Hematopoietic multipotent progenitor cell (in vitro differentiated cells): ENCODE measurements around the gene PRKCA. TPM values are rescaled to one million over a fixed set of nuclear protein-coding genes. Genes with fewer than 3 reads are reported as not detected.
"Not testable (repeated sequence)": the region's sequence is repeated elsewhere in the genome, so short reads cannot be mapped to it uniquely, and the experiment has no call there.

ENCODE experiments used
- DNase-seq, 3 donors: peaks; one replicate each; pipeline ENCODE4 v3.0.0-alpha.2; 2011 to 2015; ENCODE audit warnings: low read depth in 2 of 3, low spot score in 2 of 3
- total RNA-seq: library from RNA; depleted of rRNA; stranded (reverse); fragments of >200 nt; gene quantifications from one replicate; pipeline ENCODE4 v1.2.3, GENCODE V29; 2012

Gene PRKCA
- total RNA-seq = 0.54 TPM

DNA sequence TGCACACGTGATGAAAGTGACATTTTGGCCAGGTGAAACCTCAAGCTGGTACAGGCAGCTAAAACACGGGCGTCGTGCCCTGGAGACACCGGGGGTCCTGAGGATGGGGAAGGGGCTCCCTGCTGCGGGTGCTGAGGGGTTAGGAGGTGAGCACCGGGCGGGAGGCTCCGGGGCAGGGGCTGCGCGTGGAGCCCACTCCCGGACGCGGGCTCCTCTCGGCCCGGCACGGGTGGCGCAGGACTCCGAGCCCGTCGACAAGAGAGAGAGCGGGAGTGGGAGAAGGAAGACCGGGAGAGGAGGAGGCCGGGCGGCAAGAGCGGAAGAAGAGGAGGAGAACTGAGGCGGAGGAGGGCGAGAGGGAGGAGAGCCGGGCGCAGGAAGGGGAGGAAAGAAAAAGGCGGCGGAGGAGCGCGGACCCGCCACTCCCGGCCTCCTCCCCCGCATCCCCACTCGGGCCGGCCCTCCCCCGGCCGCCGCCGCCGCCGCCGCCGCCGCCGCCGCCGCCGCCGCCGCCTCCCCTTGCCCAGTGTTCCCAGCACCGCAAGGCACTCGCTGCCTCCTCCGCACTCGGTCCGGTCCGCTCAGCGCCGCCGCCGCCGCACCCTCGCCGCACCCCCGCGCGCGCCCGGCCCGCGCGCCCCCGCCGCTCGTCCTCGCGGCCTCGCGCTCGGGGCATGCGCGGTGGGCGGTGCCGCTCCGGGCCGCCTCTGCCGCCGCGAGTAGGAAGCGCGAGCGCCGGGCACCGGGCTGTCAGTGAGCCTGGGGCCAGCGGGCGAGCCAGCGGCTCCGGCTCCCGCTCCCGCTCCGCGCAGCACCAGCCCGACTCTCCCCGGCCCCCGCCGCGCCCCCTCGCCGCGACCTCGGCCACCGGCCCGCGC is at the start of gene PRKCA:
Gene PRKCA, plus strand, starts transcription at position 750 of the 878 bp plus-strand sequence.
- DNase-seq = peak; percentile 35 to 55 (median 45)

GRCh38 chr17:66253458-66253857 is 49.0 kb upstream of the PRKCA start:
- DNase-seq = not testable (repeated sequence)

DNA sequence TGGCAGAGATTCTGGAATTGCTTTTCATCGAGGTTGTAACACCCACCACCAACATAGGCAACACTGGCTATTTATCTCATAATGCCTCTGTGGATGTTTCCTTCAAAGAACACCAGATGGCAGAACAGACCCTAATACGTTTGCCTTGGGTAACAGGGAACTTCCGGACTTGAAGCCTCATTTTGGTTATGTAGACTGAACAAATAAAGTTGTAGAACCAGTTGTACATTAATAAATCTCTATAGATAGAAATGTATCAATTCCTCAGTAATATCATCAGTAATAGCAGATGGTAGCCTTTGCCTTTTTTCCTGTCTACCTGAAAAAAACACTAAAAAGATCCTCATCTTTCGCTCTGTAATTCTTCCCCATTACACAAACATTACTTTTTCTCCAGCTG is 47.3 kb upstream of the PRKCA start:
- DNase-seq = peak; percentile 37 to 88 (median 63)

DNA sequence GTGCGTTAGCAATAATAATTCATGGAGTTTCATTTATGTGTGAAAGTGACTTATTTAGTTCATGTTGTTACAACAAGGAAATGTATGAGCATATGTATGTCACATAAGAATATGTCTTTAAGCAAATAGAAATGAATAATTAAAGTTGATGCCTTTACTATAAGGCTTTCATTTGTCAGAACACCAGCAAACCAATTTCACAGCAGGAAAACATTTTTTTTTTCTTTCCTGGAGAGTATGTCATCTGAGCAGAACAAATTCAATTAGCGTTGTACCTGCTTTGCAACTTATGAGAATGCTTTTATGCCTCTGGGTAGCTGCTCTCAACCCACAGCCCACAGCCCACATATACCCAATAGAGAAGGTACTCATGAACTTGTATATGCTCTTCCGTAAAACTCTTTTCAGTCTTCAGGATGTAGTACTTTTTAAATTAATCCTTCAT is 46.9 kb upstream of the PRKCA start:
- DNase-seq = no peak

GRCh38 chr17:66260275-66260674 is 42.1 kb upstream of the PRKCA start:
- DNase-seq = no peak

DNA sequence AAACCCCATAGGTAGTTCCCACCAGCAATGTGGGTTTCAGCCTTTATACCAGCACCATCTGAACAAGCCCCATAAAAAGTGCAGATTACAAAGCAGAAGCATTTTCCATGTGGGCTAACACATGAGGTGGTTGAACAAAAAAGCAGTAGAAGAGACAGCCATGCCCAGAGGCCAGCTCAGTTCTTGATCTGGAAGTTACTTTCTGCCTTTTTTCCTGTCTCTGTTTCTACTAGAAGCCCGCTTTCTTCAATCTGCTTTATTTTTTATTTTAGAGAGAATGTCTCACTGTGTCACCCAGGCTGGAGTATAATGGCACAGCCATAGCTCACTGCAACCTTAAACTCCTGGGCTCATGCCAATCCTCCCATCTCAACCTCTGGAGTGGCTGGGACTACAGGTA is 41.7 kb upstream of the PRKCA start:
- DNase-seq = no peak

DNA sequence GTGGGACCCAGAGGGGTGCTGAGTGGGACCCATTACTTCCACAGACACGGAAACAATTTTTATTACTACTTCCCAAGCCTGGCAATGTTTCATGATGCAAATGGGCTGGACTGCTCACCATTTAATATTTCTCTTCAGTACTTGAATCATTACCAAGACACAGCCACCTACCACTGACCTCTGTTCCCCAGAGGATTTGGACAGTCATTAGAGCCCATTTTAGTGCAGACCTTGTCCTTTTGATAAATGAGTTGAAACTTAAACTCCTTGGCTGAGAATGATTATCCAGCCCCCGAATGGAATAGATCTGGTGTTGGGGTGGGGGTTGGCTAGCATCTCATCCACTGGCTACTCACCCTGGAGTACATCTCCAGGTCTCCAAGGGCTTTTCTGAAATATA is 39.6 kb upstream of the PRKCA start:
- DNase-seq = no peak

GRCh38 chr17:66264696-66265095 is 37.7 kb upstream of the PRKCA start:
- no peak for DNase-seq

DNA sequence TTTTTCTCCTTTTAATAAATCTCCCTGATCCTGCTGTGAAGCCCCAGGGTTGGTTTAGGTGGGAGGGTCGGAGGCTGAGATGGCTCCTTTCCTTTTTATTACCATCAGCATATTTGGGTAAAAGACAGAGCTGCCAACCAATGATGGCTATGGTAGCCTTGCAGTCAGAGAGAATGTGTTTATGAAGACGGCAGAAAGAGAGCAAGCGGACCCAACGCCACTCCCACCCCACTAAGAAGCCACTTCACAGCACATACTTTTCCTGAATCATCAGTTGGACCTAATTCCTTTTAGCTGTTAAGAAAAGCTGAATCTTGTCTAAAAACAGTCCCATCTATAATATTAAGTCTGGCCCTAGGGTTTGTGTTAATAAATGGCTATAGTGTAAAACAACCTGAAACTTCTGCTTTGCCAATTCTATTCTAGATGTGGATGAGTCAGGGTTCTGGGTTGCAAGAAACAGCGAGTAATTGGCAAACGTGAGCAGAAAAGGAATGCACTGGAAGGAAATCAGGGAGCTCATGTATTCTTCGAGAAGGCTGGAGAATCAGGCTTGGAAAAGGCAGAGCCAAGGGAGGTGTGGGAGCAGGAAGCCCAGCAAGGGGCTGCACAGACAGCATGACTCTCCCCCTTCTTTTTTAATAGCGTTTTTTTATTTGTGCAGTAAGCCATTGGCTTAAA is 34.0 kb upstream of the PRKCA start:
- no peak for DNase-seq

- DNase-seq = no peak
Observed at GRCh38 chr17:66270106-66270505, 32.3 kb upstream of the PRKCA start.

DNA sequence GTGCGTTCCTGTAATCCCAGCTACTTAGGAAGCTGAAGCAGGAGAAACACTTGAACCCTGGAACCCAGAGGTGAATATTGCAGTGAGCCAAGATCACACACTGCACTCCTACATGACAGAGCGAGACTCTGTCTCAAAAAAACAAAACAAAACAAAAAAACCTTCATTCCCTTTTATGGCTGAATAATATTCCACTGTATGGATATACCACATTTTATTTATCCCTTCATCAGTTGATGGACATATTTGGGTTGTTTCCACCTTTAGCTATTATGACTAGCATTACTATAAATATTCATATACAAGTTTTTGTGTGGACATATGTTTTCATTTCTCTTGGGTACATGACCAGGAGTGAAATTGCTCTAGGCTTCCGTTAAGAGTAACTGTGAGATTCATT is 30.9 kb upstream of the PRKCA start:
- DNase-seq = no peak

- no peak for DNase-seq
Observed at GRCh38 chr17:66272811-66273585, 29.4 kb upstream of the PRKCA start.

- DNase-seq = no peak
Observed at GRCh38 chr17:66273586-66273848, 28.9 kb upstream of the PRKCA start.

- no peak for DNase-seq
Observed at GRCh38 chr17:66275651-66276050, 26.8 kb upstream of the PRKCA start.

DNA sequence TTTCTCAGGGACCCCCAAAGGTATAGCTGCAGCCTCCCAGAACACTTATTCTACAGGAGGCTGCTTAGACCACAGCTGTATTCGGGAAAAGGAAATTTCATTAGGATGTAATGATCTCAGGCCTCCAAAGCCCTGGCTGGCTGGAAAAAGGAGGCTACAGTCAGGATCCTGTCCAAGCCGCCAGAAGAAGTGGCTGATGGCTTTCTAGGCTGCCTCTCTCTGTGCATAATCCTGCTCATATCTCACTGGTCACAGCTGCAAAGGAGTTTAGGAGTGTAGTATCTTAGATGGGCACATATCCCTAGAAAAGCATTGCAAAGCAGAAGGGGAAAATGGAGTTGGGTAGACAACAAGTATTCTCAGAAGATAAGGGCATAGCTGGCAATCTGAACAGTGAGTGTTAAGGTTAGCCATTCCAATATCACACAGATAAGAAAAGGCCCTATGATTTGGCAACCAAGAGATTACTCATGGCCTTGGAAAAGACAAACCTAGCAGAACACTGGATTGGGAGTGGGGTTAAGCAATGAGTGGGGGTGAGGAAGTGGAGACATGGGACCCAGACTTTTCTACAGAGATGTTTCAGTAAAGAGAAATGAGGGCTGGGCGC is 26.0 kb upstream of the PRKCA start:
- DNase-seq = no peak

GRCh38 chr17:66277191-66277590 is 25.2 kb upstream of the PRKCA start:
- no peak for DNase-seq

GRCh38 chr17:66281661-66282369 is 20.6 kb upstream of the PRKCA start:
- DNase-seq = no peak

- DNase-seq = no peak
Observed at GRCh38 chr17:66283296-66283934, 19.0 kb upstream of the PRKCA start.

- no peak for DNase-seq
Observed at GRCh38 chr17:66283971-66284370, 18.4 kb upstream of the PRKCA start.

GRCh38 chr17:66285149-66285548 is 17.3 kb upstream of the PRKCA start:
- DNase-seq = no peak
